Hippocampal formation (tissue), 2 donors: Measurements from ENCODE around the gene RALGAPA1.

Experiments
- DNase-seq, 2 donors: peaks; one replicate each; lab custom pipeline; 2025; lab: John Stamatoyannopoulos, UW

Gene RALGAPA1

DNA sequence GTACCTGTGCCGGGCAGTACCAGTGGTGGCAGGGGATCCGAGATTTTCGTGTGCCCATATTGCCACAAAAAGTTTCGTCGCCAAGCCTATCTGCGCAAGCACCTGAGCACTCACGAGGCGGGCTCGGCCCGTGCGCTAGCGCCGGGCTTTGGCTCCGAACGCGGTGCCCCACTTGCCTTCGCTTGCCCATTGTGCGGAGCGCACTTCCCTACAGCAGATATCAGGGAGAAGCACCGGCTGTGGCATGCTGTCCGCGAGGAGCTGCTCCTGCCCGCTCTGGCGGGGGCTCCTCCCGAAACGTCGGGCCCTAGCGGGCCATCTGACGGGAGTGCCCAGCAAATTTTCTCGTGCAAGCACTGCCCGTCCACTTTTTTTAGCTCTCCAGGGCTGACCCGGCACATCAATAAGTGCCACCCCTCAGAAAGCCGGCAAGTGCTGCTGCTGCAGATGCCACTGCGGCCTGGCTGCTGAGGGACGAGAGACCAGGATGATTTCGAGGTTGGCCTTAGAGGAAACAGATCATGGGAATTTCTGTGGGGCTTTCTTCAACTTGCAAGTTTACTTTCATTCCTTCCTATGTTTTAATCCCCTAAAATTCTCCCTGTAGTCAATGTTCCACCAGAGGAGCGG, 273.5 kb downstream of the RALGAPA1 start:
- DNase-seq, result no peak

DNA sequence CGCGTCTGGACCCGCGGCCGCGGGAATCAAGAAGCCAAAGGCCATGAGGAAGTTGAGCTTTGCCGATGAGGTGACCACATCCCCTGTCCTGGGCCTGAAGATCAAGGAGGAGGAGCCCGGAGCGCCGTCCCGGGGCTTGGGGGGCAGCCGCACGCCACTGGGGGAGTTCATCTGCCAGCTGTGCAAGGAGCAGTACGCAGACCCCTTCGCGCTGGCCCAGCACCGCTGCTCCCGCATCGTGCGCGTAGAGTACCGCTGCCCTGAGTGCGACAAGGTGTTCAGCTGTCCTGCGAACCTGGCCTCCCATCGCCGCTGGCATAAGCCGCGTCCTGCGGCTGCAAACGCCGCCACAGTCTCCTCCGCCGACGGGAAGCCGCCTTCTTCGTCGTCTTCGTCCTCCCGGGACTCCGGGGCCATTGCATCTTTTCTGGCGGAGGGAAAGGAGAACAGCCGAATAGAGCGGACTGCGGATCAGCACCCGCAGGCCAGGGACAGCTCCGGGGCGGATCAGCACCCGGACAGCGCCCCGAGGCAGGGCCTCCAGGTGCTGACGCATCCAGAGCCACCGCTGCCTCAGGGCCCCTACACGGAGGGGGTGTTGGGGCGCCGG, 274.1 kb downstream of the RALGAPA1 start:
- peak in 1 of 2 donors; percentile 38 for DNase-seq

DNA sequence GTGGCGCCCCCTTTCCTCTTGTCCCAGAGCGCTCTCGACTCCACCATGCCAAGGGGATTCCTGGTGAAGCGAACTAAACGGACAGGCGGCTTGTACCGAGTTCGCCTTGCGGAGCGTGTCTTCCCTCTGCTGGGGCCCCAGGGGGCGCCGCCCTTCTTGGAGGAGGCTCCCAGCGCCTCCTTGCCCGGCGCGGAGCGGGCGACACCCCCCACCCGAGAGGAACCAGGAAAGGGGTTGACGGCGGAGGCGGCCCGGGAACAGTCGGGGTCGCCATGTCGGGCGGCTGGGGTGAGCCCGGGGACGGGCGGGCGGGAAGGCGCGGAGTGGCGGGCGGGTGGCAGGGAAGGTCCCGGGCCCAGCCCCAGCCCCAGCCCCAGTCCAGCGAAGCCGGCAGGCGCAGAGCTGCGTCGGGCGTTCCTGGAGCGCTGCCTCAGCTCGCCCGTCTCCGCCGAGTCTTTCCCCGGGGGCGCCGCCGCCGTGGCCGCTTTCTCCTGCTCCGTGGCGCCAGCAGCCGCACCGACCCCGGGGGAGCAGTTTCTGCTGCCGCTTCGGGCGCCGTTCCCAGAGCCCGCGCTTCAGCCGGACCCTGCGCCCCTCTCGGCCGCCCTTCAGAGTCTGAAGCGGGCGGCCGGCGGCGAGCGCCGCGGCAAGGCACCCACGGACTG, 274.8 kb downstream of the RALGAPA1 start:
- no peak for DNase-seq

DNA sequence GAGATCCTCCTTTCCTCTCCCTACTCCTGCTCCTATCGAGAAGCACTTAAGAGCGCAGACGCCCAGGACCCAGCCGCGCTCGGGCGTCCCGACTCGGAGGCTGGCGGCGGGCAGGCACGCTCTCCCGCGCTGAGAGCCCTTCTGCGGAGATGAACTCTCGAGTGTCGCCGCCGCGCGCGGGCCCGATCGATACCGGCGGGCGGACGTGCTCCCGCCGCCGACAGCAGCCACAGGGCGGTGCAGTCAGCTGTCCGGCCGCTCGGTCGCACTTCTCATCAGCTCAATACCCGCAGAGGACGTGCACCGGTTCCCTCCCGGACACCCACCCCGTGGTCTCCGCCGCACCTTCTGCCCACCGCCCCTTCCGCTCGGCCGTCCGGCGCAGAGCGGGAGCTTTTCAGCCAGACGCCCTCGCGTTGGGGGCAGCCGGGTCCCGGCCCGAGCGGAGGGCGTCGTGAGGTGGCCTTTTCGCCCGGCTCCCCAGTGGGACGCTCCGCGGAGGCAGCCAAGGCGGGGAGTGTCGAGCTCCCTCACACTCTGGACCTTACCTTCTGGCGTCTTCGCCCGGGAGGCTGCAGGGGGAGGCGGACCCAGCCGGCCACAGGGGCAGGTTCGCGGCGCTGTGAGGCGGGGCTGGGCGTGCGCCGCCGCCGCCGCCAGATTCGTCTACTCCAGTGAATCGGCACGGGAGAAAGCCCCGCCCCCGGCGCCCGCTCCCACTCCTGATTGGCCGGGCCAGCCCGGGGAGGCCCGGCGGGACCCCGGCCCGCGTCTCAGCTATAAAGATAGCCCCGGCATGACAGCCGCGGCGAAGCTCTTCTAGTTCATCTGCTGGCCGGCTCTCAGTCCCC, 275.5 kb downstream of the RALGAPA1 start, which contains the start of gene INSM2:
Gene INSM2, plus strand, starts transcription at position 808 of the 851 bp plus-strand sequence. CDS start 89 bp downstream, outside the sequence.
- DNase-seq, result peak in 1 of 2 donors; percentile 28

DNA sequence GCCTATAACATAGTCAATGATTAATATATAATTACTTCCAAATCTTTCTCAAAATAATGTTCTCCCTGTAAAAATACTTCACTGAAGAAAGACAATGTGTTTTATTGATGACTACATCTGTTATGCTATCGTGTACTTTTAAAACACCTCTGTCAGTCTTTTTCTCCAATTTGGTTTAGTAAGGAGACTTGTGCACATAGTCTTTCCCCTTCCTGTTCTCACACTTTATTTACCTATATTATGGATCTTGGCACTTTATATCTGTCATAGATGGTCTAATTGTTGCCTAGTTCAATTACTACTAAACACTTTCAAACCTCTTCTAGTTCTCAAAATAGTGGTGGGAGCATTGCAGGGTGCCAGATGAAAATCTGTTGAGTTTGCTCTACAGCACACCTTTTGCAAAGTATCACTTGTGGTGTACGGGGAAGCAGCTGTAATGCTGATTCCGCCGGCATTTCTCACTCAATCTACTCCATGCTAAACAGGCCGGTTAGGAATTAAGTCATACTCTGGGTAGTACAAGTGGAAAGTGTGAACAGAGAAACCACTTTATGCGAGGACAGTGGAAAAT, 276.2 kb downstream of the RALGAPA1 start:
- DNase-seq, result no peak

DNA sequence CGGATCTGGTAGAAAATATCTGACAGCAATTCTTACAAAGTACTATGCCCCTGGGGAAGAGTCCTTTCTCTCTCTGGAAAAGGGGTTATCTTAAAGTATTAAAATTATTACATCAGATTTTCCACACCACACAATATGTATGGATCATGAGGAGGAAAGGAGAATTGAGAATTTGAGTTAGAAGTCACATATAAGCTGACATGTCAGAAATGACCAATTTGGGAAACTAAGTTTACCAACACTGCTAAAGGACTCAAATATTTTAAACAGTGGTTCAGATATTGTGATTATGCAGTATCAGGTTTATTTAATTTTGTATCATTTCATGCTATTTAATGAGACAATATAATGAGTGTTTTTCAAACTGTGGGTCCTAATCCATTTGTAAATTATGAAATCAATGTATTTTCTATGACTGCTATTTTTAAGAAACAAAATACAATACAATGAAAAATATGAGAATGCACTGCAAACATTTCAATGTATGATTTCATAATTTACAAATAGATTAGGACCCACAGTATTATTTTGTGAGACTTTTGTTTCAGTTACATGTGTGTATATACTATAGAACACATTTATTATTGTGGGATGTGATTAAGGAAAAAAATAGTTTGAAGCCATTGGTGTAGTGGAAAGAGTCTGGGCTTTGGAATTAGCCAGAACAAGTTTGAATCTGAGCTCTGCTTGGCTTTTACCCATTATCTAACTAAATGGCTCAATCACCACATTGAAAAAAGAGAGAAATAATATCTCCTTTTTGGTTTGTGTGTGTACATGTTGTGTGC, 276.9 kb downstream of the RALGAPA1 start:
- no peak for DNase-seq

DNA sequence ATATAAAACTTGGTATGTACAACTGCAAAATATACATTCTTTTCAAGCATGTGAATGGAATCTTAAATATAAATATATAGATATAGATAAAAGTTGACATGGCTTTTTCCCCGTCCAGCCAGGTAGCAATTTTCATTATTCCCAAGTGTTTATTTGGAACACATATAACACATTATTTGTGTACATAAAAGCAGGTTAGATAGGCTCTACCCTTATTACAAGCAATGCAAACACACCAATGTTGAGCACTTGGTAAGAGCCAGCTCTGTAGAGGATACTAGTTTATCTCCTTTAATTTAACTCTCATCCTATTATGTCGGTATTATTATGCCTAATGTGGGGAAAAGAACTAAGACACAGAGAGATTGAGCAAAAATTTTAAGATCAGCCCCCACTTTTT, 282.1 kb downstream of the RALGAPA1 start:
- no peak for DNase-seq

DNA sequence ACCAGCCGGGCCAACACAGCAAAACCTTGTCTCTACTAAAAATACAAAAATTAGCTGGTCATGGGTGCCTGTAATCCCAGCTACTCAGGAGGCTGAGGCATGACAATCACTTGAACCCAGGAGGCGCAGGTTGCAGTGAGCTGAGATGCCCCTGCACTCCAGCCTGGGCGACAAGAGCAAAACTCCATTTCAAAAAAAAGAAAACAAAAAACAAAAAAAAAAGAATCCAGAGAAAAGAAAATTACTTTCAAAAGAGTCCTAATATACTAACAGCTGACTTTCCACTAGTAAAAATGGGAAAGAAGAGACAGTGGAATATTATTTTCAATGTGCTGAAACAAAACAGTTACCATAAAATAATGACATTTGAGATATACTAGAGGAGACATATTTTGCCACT, 283.4 kb downstream of the RALGAPA1 start:
- no peak for DNase-seq

DNA sequence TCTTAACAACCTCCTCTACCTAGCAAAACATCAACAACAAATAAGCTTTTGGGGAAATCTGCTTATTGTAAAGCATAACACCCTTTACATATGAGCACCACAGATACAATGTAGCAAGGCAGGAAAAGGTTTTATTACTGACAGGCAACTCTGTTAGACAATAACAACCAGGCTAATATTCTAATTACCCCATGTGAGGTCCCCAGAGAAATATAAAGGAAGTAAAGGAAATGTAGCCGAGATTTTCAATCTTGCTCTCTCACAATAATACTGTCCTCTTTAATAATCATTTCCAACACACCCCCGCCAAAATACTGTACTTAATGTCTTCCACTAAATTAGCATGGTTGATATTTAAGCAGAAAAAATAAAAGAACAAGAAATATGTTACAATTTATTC, 289.1 kb downstream of the RALGAPA1 start:
- no peak for DNase-seq

DNA sequence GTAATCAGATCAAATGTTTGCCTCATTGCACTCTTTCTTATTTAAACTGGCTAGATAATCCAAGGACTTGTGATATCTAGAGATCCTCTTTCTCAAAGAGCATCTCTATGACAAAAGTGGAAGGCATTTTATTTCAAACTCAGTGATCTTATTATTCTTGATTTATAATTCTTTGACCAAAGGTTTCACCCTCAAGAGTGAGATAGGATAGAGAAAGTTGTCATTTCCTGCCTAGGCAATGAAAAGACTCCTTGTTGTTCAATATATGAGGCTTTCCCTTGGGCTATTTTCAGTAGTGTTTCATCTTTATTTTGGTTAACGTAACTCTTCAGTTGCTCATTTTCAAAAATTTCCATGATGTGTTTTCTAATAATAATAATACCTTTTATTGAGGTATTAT, 293.2 kb downstream of the RALGAPA1 start:
- no peak for DNase-seq

DNA sequence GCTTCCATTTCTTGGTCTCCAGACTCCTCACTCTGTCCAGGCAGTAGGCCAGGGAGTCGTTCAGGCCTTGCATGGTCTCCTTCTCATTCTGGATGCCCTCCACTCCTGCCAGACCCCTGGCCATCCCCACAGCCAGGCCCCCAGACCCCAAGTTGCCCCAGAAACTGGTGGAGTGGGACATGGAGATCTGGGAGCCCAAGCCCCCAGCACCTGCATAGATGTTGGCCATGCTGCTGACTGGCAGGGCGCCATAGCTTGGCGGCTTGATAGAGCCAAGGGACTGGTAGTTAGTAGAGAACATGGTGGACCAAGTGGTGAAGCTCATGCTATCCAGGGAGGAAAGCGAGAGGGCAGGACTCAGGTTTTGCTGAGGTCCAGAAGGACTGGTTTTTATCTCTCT, 296.3 kb downstream of the RALGAPA1 start:
- DNase-seq, result no peak

DNA sequence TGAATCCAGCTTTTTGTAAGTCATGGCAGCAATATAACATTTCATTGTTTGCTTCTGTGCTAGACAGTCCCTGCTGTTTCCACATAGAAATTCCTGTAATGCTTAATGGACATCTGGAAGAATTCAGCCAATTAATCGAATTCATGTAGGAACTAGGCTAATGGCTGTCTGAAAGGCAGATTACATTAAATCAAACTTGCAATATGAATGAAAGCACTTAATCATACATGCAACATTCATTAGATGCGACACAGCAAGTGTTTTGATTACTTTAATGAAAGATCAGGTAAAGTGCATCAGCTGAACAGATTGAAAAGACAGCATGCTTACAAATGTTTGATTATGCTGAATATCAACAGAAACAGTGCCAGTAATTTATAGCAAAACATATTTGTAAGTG, 299.2 kb downstream of the RALGAPA1 start:
- DNase-seq, result no peak

DNA sequence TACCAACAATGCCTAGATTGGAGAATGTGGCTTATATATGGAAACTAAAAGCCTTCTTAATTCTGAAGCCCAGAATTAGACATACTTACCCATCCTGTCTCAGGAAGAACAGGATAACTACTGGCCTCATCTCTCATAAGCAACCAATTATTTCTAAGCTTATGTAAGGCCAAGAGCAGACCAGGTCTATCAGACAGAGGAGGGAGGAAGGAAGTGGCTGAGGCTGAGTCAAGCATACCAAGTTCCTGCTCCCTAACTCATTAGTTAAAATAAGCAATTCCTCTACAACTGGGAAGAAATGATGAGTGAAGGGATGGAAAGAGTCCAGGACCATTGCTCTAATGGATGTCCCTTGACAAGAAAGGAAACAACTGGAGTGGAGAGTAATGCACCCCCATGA, 302.2 kb downstream of the RALGAPA1 start:
- DNase-seq, result no peak

DNA sequence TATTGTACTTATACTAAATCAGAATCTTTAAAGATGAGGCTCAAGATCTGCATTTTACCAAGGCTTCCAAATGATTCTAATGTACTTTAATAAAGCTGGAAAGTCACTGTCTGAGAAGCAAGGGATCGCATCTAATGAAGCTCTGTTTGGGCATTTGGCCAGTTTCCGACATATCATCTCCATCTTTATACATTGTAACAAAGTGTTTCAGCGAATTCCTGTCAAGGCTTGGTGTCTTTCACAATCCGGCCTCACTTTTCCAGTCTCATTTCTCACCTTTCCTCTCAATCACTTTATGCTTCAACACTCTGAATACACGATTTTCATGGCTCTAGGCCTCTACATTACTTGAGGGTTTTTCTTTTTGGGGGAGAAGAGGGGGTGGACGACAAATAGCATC, 302.6 kb downstream of the RALGAPA1 start:
- no peak for DNase-seq

DNA sequence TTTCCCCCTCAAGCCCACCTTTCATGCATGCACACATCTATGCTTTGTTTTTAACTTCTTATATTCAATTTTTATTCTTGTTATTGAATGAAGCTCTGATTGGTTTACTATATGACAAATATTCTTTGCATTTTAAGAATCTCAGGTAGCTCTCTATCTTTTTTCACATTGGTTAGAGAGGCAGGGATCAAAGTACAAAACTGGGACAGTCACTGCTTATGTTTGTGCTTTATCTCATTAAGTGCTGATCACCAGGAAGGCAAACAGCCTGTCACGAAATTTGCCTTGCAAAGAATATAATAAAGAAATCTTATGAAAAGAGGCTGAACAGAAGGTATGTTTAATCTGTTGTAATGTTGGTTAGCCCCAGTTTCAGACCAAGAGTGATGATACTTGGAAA, 304.8 kb downstream of the RALGAPA1 start:
- DNase-seq, result no peak

DNA sequence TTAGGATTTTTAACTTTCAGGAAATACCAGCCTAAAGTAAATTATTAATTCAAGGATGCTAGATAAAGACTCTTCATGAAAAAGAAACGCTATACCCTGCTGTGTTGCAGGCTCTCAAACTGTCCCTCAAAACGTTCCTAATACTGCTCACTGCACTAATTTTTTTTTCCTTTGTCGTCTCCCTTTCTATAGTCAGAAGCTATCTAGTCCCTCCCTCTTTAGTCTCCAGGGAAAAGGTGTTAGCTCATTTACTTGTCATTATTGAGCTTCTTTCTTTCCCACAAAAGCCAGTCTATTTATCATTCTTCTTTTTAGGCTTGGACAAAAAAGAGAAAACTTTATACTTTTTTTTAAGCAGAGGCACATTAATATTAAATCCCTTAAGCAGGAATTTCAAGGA, 305.4 kb downstream of the RALGAPA1 start:
- DNase-seq, result no peak

DNA sequence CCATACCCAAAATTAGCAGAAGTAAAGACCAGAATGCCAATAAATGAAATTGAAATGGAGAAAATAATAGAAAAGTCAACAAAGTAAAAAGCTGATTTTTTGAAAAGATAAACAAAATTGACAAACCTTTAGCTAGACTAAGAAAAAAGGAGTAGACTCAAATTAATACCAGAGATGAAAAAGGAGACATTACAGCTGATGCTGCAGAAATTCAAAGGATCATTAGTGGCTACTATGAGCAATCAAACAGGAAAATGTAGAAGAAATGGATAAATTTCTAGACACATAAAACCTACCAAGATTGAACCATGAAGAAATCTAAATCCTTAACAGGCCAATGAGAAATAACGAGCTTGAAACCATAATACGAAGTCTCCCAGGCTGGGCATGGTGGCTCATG, 309.9 kb downstream of the RALGAPA1 start:
- DNase-seq, result no peak

DNA sequence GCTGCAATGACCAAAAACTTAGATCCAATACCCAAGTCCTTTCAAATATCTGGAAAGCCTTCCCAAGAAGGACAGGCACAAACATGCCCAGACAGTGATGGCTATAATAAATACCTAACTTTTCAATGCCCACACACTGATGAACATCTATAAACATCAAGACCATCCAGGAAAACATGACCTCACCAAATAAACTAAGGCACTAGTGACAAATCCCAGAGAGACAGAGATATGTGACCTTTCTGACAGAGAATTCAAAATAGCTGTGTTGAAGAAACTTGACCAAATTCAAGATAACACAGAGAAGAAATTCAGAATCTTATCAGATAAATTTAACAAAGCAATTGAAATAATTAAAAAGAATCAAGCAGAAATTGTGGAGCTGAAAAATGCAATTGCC, 313.8 kb downstream of the RALGAPA1 start:
- DNase-seq, result no peak

DNA sequence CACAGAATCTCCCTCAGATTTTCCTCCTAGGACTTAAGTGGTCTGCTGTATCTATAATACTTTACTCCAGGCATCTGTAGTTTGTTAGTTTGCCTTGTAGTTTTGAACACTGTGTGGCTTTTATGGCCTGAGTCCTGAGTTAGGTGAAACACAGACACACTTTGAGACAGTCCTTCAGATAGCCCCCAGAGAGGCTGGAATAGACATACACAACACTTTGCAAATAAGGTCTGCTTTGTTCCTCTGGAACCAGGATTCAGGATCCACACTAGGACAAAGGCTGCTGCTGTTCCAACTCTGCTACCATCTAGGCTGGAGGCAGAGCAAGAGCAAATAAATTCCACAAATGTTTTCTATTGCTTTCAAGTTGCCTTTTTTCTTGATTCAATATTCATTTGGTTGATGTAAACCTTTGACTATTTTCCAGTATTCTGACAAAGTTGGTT, 316.5 kb downstream of the RALGAPA1 start:
- DNase-seq, result no peak
